GDM1 (cell line): Measurements from ENCODE around the gene NPAS1.

Experiments
- DNase-seq: peaks from one replicate; lab custom pipeline; 2025; lab: John Stamatoyannopoulos, UW

The NPAS1 gene

GRCh38 chr19:47081095-47081494 lies 61.5 kb downstream of the NPAS1 start:
- DNase-seq = no peak

- no peak for DNase-seq
Observed at GRCh38 chr19:47082493-47082892, 62.9 kb downstream of the NPAS1 start.

- DNase-seq = no peak
Observed at GRCh38 chr19:47084879-47085439, 65.3 kb downstream of the NPAS1 start.

- no peak for DNase-seq
Observed at GRCh38 chr19:47086280-47086679, 66.6 kb downstream of the NPAS1 start.

- no peak for DNase-seq
Observed at GRCh38 chr19:47089767-47090350, 70.2 kb downstream of the NPAS1 start.

GRCh38 chr19:47093254-47093653 lies 73.6 kb downstream of the NPAS1 start:
- no peak for DNase-seq

- no peak for DNase-seq
Observed at GRCh38 chr19:47093841-47094240, 74.2 kb downstream of the NPAS1 start.

GRCh38 chr19:47094557-47095475 lies 75.2 kb downstream of the NPAS1 start:
- no peak for DNase-seq
